Thyroid gland (tissue), 4 donors: Measurements from ENCODE around the gene ONECUT3.

Experiments used
- POLR2A ChIP-seq, 2 donors: fragments of 450-650 bp; IDR thresholded peaks; one replicate each; pipeline ENCODE4 v1.6.1; 2017; ENCODE audit warnings: antibody characterized with exemption in 2 of 2, mild to moderate bottlenecking in 2 of 2, moderate library complexity in 1 of 2
- TF ChIP-seq, protein P1 (sequence below), 6 experiments: fragments of 200-600 bp in 3 of 6; fragments of 450-650 bp in 3 of 6; sonication (generic) in 3 of 6; IDR thresholded peaks; one replicate each; pipeline ENCODE4 v1.5.1; 2016 to 2019; ENCODE audit warnings: antibody characterized with exemption in 6 of 6, mild to moderate bottlenecking in 2 of 6, inconsistent platforms in 1 of 6, moderate library complexity in 1 of 6

DNA sequence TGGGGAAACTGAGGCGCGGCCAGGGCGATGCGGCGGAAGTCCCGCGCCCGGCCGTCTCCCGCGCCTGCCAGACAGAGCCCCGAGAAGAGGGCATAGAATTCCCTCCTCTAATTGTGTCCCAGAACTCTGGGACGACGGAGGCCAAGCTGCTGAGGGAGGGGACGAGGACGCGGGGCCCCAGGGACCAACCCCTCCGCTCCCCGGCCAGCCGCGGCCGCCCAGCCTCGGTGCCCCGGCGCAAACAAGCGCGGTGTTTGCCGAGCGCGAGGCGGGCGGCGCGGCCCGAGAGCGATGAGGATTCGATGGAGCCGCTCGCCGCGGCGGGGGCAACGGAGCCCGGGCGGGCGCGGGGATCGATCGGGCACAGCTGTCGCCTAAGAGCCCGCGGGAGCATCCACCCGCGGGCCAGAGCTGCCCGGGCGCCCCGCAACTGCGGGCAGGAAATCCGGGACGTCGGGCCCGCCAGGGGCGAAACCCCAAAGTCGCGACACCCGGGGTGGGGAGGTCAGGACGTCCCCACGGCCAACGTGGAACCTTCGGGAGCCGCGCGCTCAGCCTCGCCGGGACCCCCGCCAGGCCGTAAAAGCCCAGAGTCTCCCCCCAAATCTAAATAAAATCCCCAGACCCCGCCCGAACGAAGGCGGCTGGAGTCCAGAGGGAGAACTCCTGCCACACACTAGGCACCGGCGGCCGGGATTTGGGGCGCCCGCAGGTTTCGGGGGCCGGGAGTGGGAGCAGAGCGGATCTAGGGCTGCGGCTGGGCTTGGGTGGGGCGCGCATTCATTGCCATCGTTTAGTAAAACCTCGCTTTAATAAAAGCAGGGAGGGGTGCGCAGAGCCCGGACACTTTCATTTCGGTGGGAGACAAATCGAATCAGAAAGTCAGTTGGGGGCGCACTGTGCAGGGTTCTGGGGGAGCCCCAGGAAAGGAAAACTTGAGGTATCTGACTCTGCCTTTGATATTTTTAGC is 3.6 kb upstream of the ONECUT3 start:
- TF ChIP-seq, protein P1, sequence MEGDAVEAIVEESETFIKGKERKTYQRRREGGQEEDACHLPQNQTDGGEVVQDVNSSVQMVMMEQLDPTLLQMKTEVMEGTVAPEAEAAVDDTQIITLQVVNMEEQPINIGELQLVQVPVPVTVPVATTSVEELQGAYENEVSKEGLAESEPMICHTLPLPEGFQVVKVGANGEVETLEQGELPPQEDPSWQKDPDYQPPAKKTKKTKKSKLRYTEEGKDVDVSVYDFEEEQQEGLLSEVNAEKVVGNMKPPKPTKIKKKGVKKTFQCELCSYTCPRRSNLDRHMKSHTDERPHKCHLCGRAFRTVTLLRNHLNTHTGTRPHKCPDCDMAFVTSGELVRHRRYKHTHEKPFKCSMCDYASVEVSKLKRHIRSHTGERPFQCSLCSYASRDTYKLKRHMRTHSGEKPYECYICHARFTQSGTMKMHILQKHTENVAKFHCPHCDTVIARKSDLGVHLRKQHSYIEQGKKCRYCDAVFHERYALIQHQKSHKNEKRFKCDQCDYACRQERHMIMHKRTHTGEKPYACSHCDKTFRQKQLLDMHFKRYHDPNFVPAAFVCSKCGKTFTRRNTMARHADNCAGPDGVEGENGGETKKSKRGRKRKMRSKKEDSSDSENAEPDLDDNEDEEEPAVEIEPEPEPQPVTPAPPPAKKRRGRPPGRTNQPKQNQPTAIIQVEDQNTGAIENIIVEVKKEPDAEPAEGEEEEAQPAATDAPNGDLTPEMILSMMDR (IDR thresholded peaks at IDR 0.05), result no peak
- no peak for TF ChIP-seq POLR2A (IDR thresholded peaks at IDR 0.05)
